SU-DHL-6 (cell line): Measurements from ENCODE around the gene TMED8.

Source experiments
- CTCF ChIP-seq: fragments of 200-600 bp; sonication (generic); IDR thresholded peaks from one replicate; pipeline ENCODE4 v1.5.1; 2017; ENCODE audit warnings: antibody characterized with exemption, mild to moderate bottlenecking, low read length, moderate library complexity; ENCODE audit not compliant: insufficient read depth, poor library complexity, severe bottlenecking
- EZH2phosphoT487 ChIP-seq: fragments of 200-600 bp; sonication (generic), shearing (Covaris generic); conservative IDR thresholded peaks from 2 replicates; pipeline ENCODE4 v1.6.1; 2018; ENCODE audit warnings: mild to moderate bottlenecking, antibody characterized with exemption, low read length, moderate library complexity, mixed read lengths

GRCh38 chr14:77305696-77306095, 71.2 kb downstream of the TMED8 start:
- TF ChIP-seq CTCF: no peak
- no peak for TF ChIP-seq EZH2phosphoT487
